Caco-2 (cell line): Measurements from ENCODE around the gene NTN1. TPM values are rescaled to one million over a fixed set of nuclear protein-coding genes. Genes with fewer than 3 reads are reported as not detected.

Experiments
- BruUV-seq: library from RNA; stranded (reverse); fragments of 400-500 nt; replicated peaks from 2 replicates; lab custom pipeline; 2021; lab: Mats Ljungman, UMichigan
- CTCF ChIA-PET: fragments of 300-600 bp; sonication (Branson Sonifier 250); formaldehyde crosslinking; loops from one replicate; lab custom pipeline; 2022; ENCODE audit warnings: antibody characterized with exemption; lab: Charles Lee
- POLR2A ChIA-PET: fragments of 300-600 bp; sonication (Branson Sonifier 250); formaldehyde crosslinking; loops from one replicate; lab custom pipeline; 2022; ENCODE audit warnings: antibody characterized with exemption; lab: Charles Lee
- DNase-seq, 2 experiments: peaks; one replicate each; pipeline versions ENCODE4 v3.0.0 to v3.0.0-alpha.2; 2020 to 2022
- H3K27me3 ChIP-seq: replicated peaks from 2 replicates; pipeline ENCODE4 v1.6.0; 2011; ENCODE audit warnings: low read length; ENCODE audit not compliant: control insufficient read depth, insufficient read depth
- H3K36me3 ChIP-seq: 2 replicates; pipeline ENCODE4 v1.5.1; 2011; ENCODE audit warnings: low read length; ENCODE audit not compliant: control insufficient read depth, insufficient read depth
- H3K4me1 ChIP-seq: fragments of 250-450 bp; sonication (Bioruptor Pico); 2 replicates; pipeline ENCODE4 v1.5.1; 2020; ENCODE audit warnings: mild to moderate bottlenecking
- H3K4me3 ChIP-seq: 2 replicates; pipeline ENCODE4 v1.5.1; 2011; ENCODE audit warnings: low read depth, mild to moderate bottlenecking, control low read depth, low read length
- H3K9me3 ChIP-seq: fragments of 250-450 bp; sonication (Bioruptor Pico); 2 replicates; pipeline ENCODE4 v1.5.1; 2020; ENCODE audit warnings: mild to moderate bottlenecking, moderate library complexity
- H3K27ac Mint-ChIP-seq: one replicate; pipeline ENCODE4 v1.8.0; 2022; ENCODE audit warnings: mixed read lengths; ENCODE audit not compliant: unreplicated experiment
- H3K27me3 Mint-ChIP-seq: one replicate; pipeline ENCODE4 v1.8.0; 2022; ENCODE audit warnings: mixed read lengths; ENCODE audit not compliant: insufficient read depth, unreplicated experiment
- H3K36me3 Mint-ChIP-seq: one replicate; pipeline ENCODE4 v1.8.0; 2022; ENCODE audit warnings: mild to moderate bottlenecking, mixed read lengths; ENCODE audit not compliant: insufficient read depth, unreplicated experiment
- H3K4me1 Mint-ChIP-seq: one replicate; pipeline ENCODE4 v1.8.0; 2022; ENCODE audit warnings: low read depth, mixed read lengths; ENCODE audit not compliant: unreplicated experiment
- H3K4me3 Mint-ChIP-seq: one replicate; pipeline ENCODE4 v1.8.0; 2022; ENCODE audit warnings: mild to moderate bottlenecking, moderate library complexity, mixed read lengths; ENCODE audit not compliant: unreplicated experiment
- H3K9me3 Mint-ChIP-seq: one replicate; pipeline ENCODE4 v1.8.0; 2022; ENCODE audit warnings: mixed read lengths; ENCODE audit not compliant: unreplicated experiment
- CTCF ChIP-seq, 2 experiments: fragments of 200-600 bp in 1 of 2; IDR thresholded peaks; 1 replicate in 1 of 2; 2 replicates in 1 of 2; pipeline versions ENCODE4 v1.5.1 to v1.8.0; 2011 to 2022; ENCODE audit warnings: antibody characterized with exemption in 1 of 2, control low read depth in 1 of 2, inconsistent platforms in 1 of 2, low read depth in 1 of 2, low read length in 1 of 2, mild to moderate bottlenecking in 1 of 2, moderate library complexity in 1 of 2; ENCODE audit not compliant: insufficient read depth in 1 of 2, severe bottlenecking in 1 of 2, unreplicated experiment in 1 of 2
- intact Hi-C: fragments of 100-400 bp; cut with micrococcal nuclease; formaldehyde crosslinking; loops from one replicate; pipeline ENCODE4 v1.10.0; 2022; ENCODE audit not compliant: unreplicated experiment
- total RNA-seq: library from RNA; stranded (reverse); gene quantifications from 2 replicates; pipeline ENCODE4 v1.2.3, GENCODE V29; 2022

The NTN1 gene
- total RNA-seq, 1 experiment from 2014 or later = 0.88 TPM

GRCh38 chr17:9218911-9219310 lies 197.6 kb downstream of the NTN1 start:
- Mint-ChIP-seq H3K4me1 (no peaks in the 10 kb centered on the region), H3K27ac (no peak overlapping the region), H3K27me3 (no peaks in the 10 kb centered on the region), H3K9me3 (no peaks in the 10 kb centered on the region), H3K4me3 (no peak overlapping the region), H3K36me3 (peaks cover 5% of the 10 kb centered on the region)
- POLR2A ChIA-PET = interaction anchor here (0.5 kb wide), 1 partner anchor 55 kb away, joined by 3 read pairs; no protein-coding TSS in a partner anchor
- no TSS peak for BruUV-seq
- intact Hi-C loops = no loop called here
- no peaks in the 10 kb centered on the region for H3K4me1 ChIP-seq
- CTCF ChIA-PET = no interaction called here
- no peak for TF ChIP-seq CTCF (IDR thresholded peaks at IDR 0.05; ENCODE audit: insufficient read depth in 1 of 2, low read depth in 1 of 2, low read length in 1 of 2, severe bottlenecking in 1 of 2, unreplicated experiment in 1 of 2)
- DNase-seq = no peak
- H3K36me3 ChIP-seq = no peaks in the 10 kb centered on the region
- H3K9me3 ChIP-seq = no peaks in the 10 kb centered on the region
- no peak overlapping the region for H3K4me3 ChIP-seq
- H3K27me3 ChIP-seq = no peaks in the 10 kb centered on the region

GRCh38 chr17:9219631-9220397 lies 198.5 kb downstream of the NTN1 start:
- Histone ChIP-seq H3K27me3 (no peaks in the 10 kb centered on the region), H3K4me3 (no peak overlapping the region), H3K9me3 (no peaks in the 10 kb centered on the region), H3K4me1 (no peaks in the 10 kb centered on the region), H3K36me3 (no peaks in the 10 kb centered on the region)
- no peak for DNase-seq
- Mint-ChIP-seq H3K9me3 (no peaks in the 10 kb centered on the region), H3K4me3 (no peak overlapping the region), H3K27ac (peak overlapping the region; percentile 35), H3K4me1 (no peaks in the 10 kb centered on the region), H3K27me3 (no peaks in the 10 kb centered on the region), H3K36me3 (peaks cover 5% of the 10 kb centered on the region)
- BruUV-seq = no TSS peak
- intact Hi-C loops = no loop called here
- no peak for TF ChIP-seq CTCF (IDR thresholded peaks at IDR 0.05; ENCODE audit: insufficient read depth in 1 of 2, low read depth in 1 of 2, low read length in 1 of 2, severe bottlenecking in 1 of 2, unreplicated experiment in 1 of 2)
- POLR2A ChIA-PET = no interaction called here
- CTCF ChIA-PET = no interaction called here

- Mint-ChIP-seq H3K27me3 (no peaks in the 10 kb centered on the region), H3K36me3 (peaks cover 5% of the 10 kb centered on the region), H3K4me1 (no peaks in the 10 kb centered on the region), H3K4me3 (no peak overlapping the region), H3K27ac (no peak overlapping the region), H3K9me3 (no peaks in the 10 kb centered on the region)
- Histone ChIP-seq H3K27me3 (no peaks in the 10 kb centered on the region), H3K4me3 (no peak overlapping the region), H3K36me3 (no peaks in the 10 kb centered on the region), H3K4me1 (no peaks in the 10 kb centered on the region), H3K9me3 (no peaks in the 10 kb centered on the region)
- no TSS peak for BruUV-seq
- intact Hi-C loops = no loop called here
- ChIA-PET CTCF (no interaction called here), POLR2A (no interaction called here)
- DNase-seq = no peak
- no peak for TF ChIP-seq CTCF (IDR thresholded peaks at IDR 0.05; ENCODE audit: insufficient read depth in 1 of 2, low read depth in 1 of 2, low read length in 1 of 2, severe bottlenecking in 1 of 2, unreplicated experiment in 1 of 2)
Measured at GRCh38 chr17:9220398-9221146, 199.3 kb downstream of the NTN1 start.
